Stimulated activated CD4-positive, alpha-beta T cell treated with anti-CD3 and anti-CD28 coated beads, TNF-alpha, amount 100 ng/mL, for 48 hours (primary cell): Measurements from ENCODE around the gene COL1A2.

Experiments
- DNase-seq, 3 donors: peaks; one replicate each; pipeline ENCODE4 v3.0.0-alpha.2; 2020; ENCODE audit warnings: low read depth in 3 of 3

COL1A2 gene

GRCh38 chr7:94384315-94384714, 10.4 kb upstream of the COL1A2 start:
- DNase-seq, result no peak

- DNase-seq, result no peak
Measured at GRCh38 chr7:94386416-94386815, 8.3 kb upstream of the COL1A2 start.

GRCh38 chr7:94388540-94388939, 6.2 kb upstream of the COL1A2 start:
- no peak for DNase-seq

- DNase-seq, result no peak
Measured at GRCh38 chr7:94389381-94389780, 5.3 kb upstream of the COL1A2 start.

- DNase-seq, result no peak
Measured at GRCh38 chr7:94391726-94392392, 2.8 kb upstream of the COL1A2 start.

GRCh38 chr7:94392393-94392786, 2.3 kb upstream of the COL1A2 start:
- no peak for DNase-seq

GRCh38 chr7:94393246-94394108, 1.2 kb upstream of the COL1A2 start:
- no peak for DNase-seq

- no peak for DNase-seq
Measured at GRCh38 chr7:94394109-94394436, 622 bp upstream of the COL1A2 start.

GRCh38 chr7:94395141-94396036, 694 bp downstream of the COL1A2 start:
- DNase-seq, result no peak

- no peak for DNase-seq
Measured at GRCh38 chr7:94396037-94396431, 1.3 kb downstream of the COL1A2 start.

GRCh38 chr7:94396596-94396995, 1.9 kb downstream of the COL1A2 start:
- DNase-seq, result no peak

- DNase-seq, result no peak
Measured at GRCh38 chr7:94397722-94398121, 3.0 kb downstream of the COL1A2 start.

GRCh38 chr7:94398841-94399240, 4.1 kb downstream of the COL1A2 start:
- DNase-seq, result no peak

GRCh38 chr7:94400022-94400421, 5.3 kb downstream of the COL1A2 start:
- DNase-seq, result no peak

GRCh38 chr7:94400643-94401427, 6.1 kb downstream of the COL1A2 start:
- no peak for DNase-seq

- no peak for DNase-seq
Measured at GRCh38 chr7:94401428-94401814, 6.7 kb downstream of the COL1A2 start.

- DNase-seq, result no peak
Measured at GRCh38 chr7:94403546-94403945, 8.9 kb downstream of the COL1A2 start.

- no peak for DNase-seq
Measured at GRCh38 chr7:94405506-94405905, 10.8 kb downstream of the COL1A2 start.

- no peak for DNase-seq
Measured at GRCh38 chr7:94406696-94407095, 12.0 kb downstream of the COL1A2 start.

- no peak for DNase-seq
Measured at GRCh38 chr7:94409200-94409948, 14.7 kb downstream of the COL1A2 start.
